Panc1 (cell line): ENCODE data around the gene TMEM117. TPM values are rescaled to one million over a fixed set of nuclear protein-coding genes. Genes with fewer than 3 reads are reported as not detected.

Experiments used
- ATAC-seq: fragments of 200-7000 bp; cut with Tn5 transposase; 2 replicates; pipeline ENCODE4 v1.9.1; 2020; ENCODE audit warnings: mild to moderate bottlenecking, moderate library complexity
- BruUV-seq: library from RNA; stranded (reverse); fragments of 400-500 nt; replicated peaks from 2 replicates; lab custom pipeline; 2021; lab: Mats Ljungman, UMichigan
- CTCF ChIA-PET: fragments of 300-600 bp; sonication (Branson Sonifier 250); formaldehyde crosslinking; loops from one replicate; lab custom pipeline; 2022; ENCODE audit warnings: antibody characterized with exemption; lab: Charles Lee
- POLR2A ChIA-PET: fragments of 300-600 bp; sonication (Branson Sonifier 250); formaldehyde crosslinking; loops from one replicate; lab custom pipeline; 2022; ENCODE audit warnings: antibody characterized with exemption; lab: Charles Lee
- DNase-seq: peaks from one replicate; pipeline ENCODE4 v3.0.0-alpha.2; 2010; ENCODE audit warnings: low read depth, low spot score
- H3K27ac ChIP-seq: 2 replicates; pipeline ENCODE4 v1.5.1; 2011; ENCODE audit warnings: mild to moderate bottlenecking, low read length, inconsistent platforms
- H3K27me3 ChIP-seq: fragments of 200-500 bp; sonication (Bioruptor generic); 2 replicates; pipeline ENCODE4 v1.6.0; 2014; ENCODE audit warnings: low read length, inconsistent platforms; ENCODE audit not compliant: control insufficient read depth, insufficient read depth
- H3K36me3 ChIP-seq: fragments of 200-500 bp; sonication (Bioruptor generic); 2 replicates; pipeline ENCODE4 v1.5.1; 2014; ENCODE audit warnings: inconsistent platforms, mild to moderate bottlenecking, low read length, moderate library complexity; ENCODE audit not compliant: control insufficient read depth, insufficient read depth
- H3K4me1 ChIP-seq: 2 replicates; pipeline ENCODE4 v1.5.1; 2011; ENCODE audit warnings: inconsistent platforms, mild to moderate bottlenecking, low read length, moderate library complexity; ENCODE audit not compliant: control insufficient read depth, insufficient read depth
- H3K4me3 ChIP-seq, 2 experiments: 2 replicates each; pipeline ENCODE4 v1.5.1; 2011 to 2012; ENCODE audit warnings: low read depth in 2 of 2, low read length in 2 of 2, mild to moderate bottlenecking in 2 of 2, inconsistent platforms in 1 of 2, moderate library complexity in 1 of 2
- H3K9me3 ChIP-seq: fragments of 200-500 bp; sonication (Bioruptor generic); 2 replicates; pipeline ENCODE4 v1.5.1; 2014; ENCODE audit warnings: low read depth, mild to moderate bottlenecking, inconsistent platforms, low read length, moderate library complexity; ENCODE audit not compliant: control insufficient read depth, insufficient read depth
- CTCF ChIP-seq: fragments of 450-650 bp; IDR thresholded peaks from 2 replicates; pipeline ENCODE4 v1.5.1; 2017; ENCODE audit warnings: mild to moderate bottlenecking
- POLR2AphosphoS5 ChIP-seq: IDR thresholded peaks from 2 replicates; pipeline ENCODE4 v1.6.1; 2012; ENCODE audit warnings: mild to moderate bottlenecking, low read depth, low read length, moderate library complexity
- REST ChIP-seq, 2 experiments: IDR thresholded peaks; 2 replicates each; pipeline ENCODE4 v1.6.1; 2011 to 2012; ENCODE audit warnings: low read depth in 2 of 2, control low read depth in 1 of 2, low read length in 1 of 2, mild to moderate bottlenecking in 1 of 2, moderate library complexity in 1 of 2; ENCODE audit not compliant: insufficient read depth in 1 of 2
- SIN3A ChIP-seq: IDR thresholded peaks from 2 replicates; pipeline ENCODE4 v1.6.1; 2012; ENCODE audit warnings: low read depth, mild to moderate bottlenecking, low read length, moderate library complexity, borderline replicate concordance; ENCODE audit not compliant: insufficient read depth
- TCF7L2 ChIP-seq: IDR thresholded peaks from 2 replicates; pipeline ENCODE4 v1.6.1; 2011; ENCODE audit warnings: mild to moderate bottlenecking, low read depth, low read length, inconsistent platforms
- in situ Hi-C: cut with HindIII; loops from 2 replicates; pipeline ENCODE4 v1.10.0; 2016; ENCODE audit warnings: low sequenced_read_pairs, low pct_unique_long_range_greater_than_20kb
- intact Hi-C: fragments of 100-400 bp; cut with micrococcal nuclease; formaldehyde crosslinking; loops from one replicate; pipeline ENCODE4 v1.10.0; 2022; ENCODE audit not compliant: unreplicated experiment
- total RNA-seq: library from RNA; stranded (reverse); gene quantifications from one replicate; pipeline ENCODE4 v1.2.1, GENCODE V29; 2021; ENCODE audit not compliant: unreplicated experiment

TMEM117 gene
- total RNA-seq, 1 experiment from 2014 or later: 5.5 TPM

- in situ Hi-C loops: no loop called here
- Histone ChIP-seq H3K27ac (no peak overlapping the region), H3K27me3 (no peaks in the 10 kb centered on the region), H3K4me1 (no peaks in the 10 kb centered on the region), H3K4me3 (no peak overlapping the region), H3K36me3 (no peaks in the 10 kb centered on the region), H3K9me3 (no peaks in the 10 kb centered on the region)
- no TSS peak for BruUV-seq
- CTCF ChIA-PET: no interaction called here
- DNase-seq (no peak), ATAC-seq (no peak)
- POLR2A ChIA-PET: no interaction called here
- intact Hi-C loops: no loop called here
- no peak for TF ChIP-seq POLR2AphosphoS5
- no peak for TF ChIP-seq CTCF
- no peak for TF ChIP-seq TCF7L2
- no peak for TF ChIP-seq REST (IDR thresholded peaks at IDR 0.05; ENCODE audit: insufficient read depth in 1 of 2, low read depth in 2 of 2, low read length in 1 of 2)
- no peak for TF ChIP-seq SIN3A
These were observed 561.8 kb downstream of the TMEM117 start for GRCh38 chr12:44397631-44398030.

GRCh38 chr12:44403185-44403584 is 567.3 kb downstream of the TMEM117 start:
- CTCF ChIA-PET: no interaction called here
- ATAC-seq (no peak), DNase-seq (no peak)
- Histone ChIP-seq H3K36me3 (no peaks in the 10 kb centered on the region), H3K27ac (no peak overlapping the region), H3K4me3 (no peak overlapping the region), H3K9me3 (no peaks in the 10 kb centered on the region), H3K27me3 (no peaks in the 10 kb centered on the region), H3K4me1 (no peaks in the 10 kb centered on the region)
- no TSS peak for BruUV-seq
- POLR2A ChIA-PET: no interaction called here
- TF ChIP-seq SIN3A: no peak
- no peak for TF ChIP-seq CTCF
- no peak for TF ChIP-seq POLR2AphosphoS5
- TF ChIP-seq TCF7L2: no peak
- no peak for TF ChIP-seq REST (IDR thresholded peaks at IDR 0.05; ENCODE audit: insufficient read depth in 1 of 2, low read depth in 2 of 2, low read length in 1 of 2)
- in situ Hi-C loops: no loop called here
- intact Hi-C loops: no loop called here
